Nephron progenitor cell (in vitro differentiated cells): ENCODE measurements around the gene SNCA.

Source experiments
- DNase-seq: peaks from one replicate; pipeline ENCODE4 v3.0.0; 2021
- H3K27ac Mint-ChIP-seq: 2 replicates; pipeline ENCODE4 v1.8.0; 2021; ENCODE audit warnings: mild to moderate bottlenecking, moderate library complexity, mixed read lengths
- H3K27me3 Mint-ChIP-seq: 2 replicates; pipeline ENCODE4 v1.8.0; 2021; ENCODE audit warnings: mild to moderate bottlenecking, low read depth, mixed read lengths; ENCODE audit not compliant: poor library complexity
- H3K36me3 Mint-ChIP-seq: 2 replicates; pipeline ENCODE4 v1.8.0; 2021; ENCODE audit warnings: low read depth, mixed read lengths
- H3K4me1 Mint-ChIP-seq: 2 replicates; pipeline ENCODE4 v1.8.0; 2021; ENCODE audit warnings: mixed read lengths
- H3K4me3 Mint-ChIP-seq: 2 replicates; pipeline ENCODE4 v1.8.0; 2021; ENCODE audit warnings: mild to moderate bottlenecking, moderate library complexity, mixed read lengths
- H3K9me3 Mint-ChIP-seq: 2 replicates; pipeline ENCODE4 v1.8.0; 2021; ENCODE audit warnings: mild to moderate bottlenecking, moderate library complexity, mixed read lengths
- CTCF ChIP-seq: fragments of 200-600 bp; sonication (generic); IDR thresholded peaks from 2 replicates; pipeline ENCODE4 v1.5.0; 2021; ENCODE audit warnings: antibody characterized with exemption

The SNCA gene

DNA sequence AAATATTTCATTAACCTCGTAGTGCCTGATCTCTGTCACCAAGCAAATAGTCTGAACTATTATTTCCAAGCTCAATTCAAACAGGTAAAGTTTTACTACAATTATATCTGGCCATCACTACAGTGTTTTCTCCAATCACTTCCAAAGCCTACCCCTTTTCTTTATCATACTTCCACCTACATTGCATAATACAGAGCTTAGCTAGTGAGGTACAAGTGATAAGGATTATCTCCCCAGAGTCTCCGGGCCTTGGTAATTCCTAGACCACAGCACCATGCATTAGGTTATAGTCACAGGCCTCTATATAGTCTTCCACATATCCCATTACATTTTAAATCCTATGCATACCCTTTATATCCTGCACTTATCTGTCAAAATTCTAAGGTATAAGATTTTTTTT lies 154.2 kb downstream of the SNCA start:
- H3K4me3 Mint-ChIP-seq = peak overlapping the region; percentile 58
- H3K36me3 Mint-ChIP-seq = no peaks in the 10 kb centered on the region
- DNase-seq = no peak
- H3K4me1 Mint-ChIP-seq = peaks cover 8% of the 10 kb centered on the region
- H3K27ac Mint-ChIP-seq = no peak overlapping the region
- no peak for TF ChIP-seq CTCF
- no peaks in the 10 kb centered on the region for H3K27me3 Mint-ChIP-seq
- peaks cover 19% of the 10 kb centered on the region for H3K9me3 Mint-ChIP-seq

DNA sequence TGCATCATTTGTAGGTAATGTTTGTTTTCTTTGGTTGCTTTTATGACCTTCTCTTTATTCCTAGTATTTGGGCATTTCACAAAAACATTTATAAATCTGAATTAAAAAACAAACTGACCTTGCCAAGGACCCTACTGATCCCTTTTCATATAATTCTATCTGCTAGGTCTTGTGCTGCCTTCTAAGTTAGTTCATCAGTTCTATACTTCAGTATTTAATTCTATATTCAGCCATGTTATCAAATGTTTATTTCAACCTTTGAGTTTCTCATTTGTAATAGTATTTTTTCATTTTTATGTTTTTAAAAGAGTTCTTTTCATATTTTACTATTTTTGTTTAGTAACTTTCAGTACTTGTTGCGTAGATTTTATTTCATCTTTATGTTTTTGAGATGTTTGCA lies 155.3 kb downstream of the SNCA start:
- no peak for TF ChIP-seq CTCF
- Mint-ChIP-seq H3K9me3 (peaks cover 30% of the 10 kb centered on the region), H3K4me1 (peaks cover 8% of the 10 kb centered on the region), H3K36me3 (peaks cover 6% of the 10 kb centered on the region), H3K27ac (no peak overlapping the region), H3K27me3 (no peaks in the 10 kb centered on the region), H3K4me3 (peak overlapping the region; percentile 66)
- no peak for DNase-seq

- Mint-ChIP-seq H3K27me3 (no peaks in the 10 kb centered on the region), H3K4me1 (peaks cover 8% of the 10 kb centered on the region), H3K9me3 (peaks cover 35% of the 10 kb centered on the region), H3K4me3 (peak overlapping the region; percentile 66), H3K36me3 (peaks cover 11% of the 10 kb centered on the region), H3K27ac (peak overlapping the region; percentile 42)
- DNase-seq = peak; percentile 6
- TF ChIP-seq CTCF = no peak
Measured at GRCh38 chr4:89681219-89681618, 155.7 kb downstream of the SNCA start.

- Mint-ChIP-seq H3K4me1 (peaks cover 5% of the 10 kb centered on the region), H3K27me3 (peaks cover 4% of the 10 kb centered on the region), H3K9me3 (peaks cover 59% of the 10 kb centered on the region), H3K4me3 (no peak overlapping the region), H3K27ac (no peak overlapping the region), H3K36me3 (peaks cover 28% of the 10 kb centered on the region)
- no peak for TF ChIP-seq CTCF
- no peak for DNase-seq
Measured at GRCh38 chr4:89674876-89675459, 162.0 kb downstream of the SNCA start.
